Astrocyte of the spinal cord (primary cell): ENCODE data around the gene NRARP.

ENCODE experiments used
- DNase-seq: peaks from one replicate; pipeline ENCODE4 v3.0.0; 2011; ENCODE audit warnings: low read depth, low spot score
- H3K4me3 ChIP-seq: 2 replicates; pipeline ENCODE4 v1.5.1; 2011; ENCODE audit warnings: low read depth, mild to moderate bottlenecking, low read length, moderate library complexity
- in situ Hi-C: cut with HindIII; loops from 2 replicates; pipeline ENCODE4 v1.10.0; 2017; ENCODE audit warnings: low sequenced_read_pairs
- TF ChIP-seq, protein P1 (sequence below): IDR thresholded peaks from 2 replicates; pipeline ENCODE4 v1.5.1; 2012; ENCODE audit warnings: low read depth, mild to moderate bottlenecking, low read length, inconsistent platforms

NRARP gene

GRCh38 chr9:137304383-137305059 is 2.5 kb upstream of the NRARP start:
- in situ Hi-C loops = no loop called here
- no peak for DNase-seq
- TF ChIP-seq, protein P1, sequence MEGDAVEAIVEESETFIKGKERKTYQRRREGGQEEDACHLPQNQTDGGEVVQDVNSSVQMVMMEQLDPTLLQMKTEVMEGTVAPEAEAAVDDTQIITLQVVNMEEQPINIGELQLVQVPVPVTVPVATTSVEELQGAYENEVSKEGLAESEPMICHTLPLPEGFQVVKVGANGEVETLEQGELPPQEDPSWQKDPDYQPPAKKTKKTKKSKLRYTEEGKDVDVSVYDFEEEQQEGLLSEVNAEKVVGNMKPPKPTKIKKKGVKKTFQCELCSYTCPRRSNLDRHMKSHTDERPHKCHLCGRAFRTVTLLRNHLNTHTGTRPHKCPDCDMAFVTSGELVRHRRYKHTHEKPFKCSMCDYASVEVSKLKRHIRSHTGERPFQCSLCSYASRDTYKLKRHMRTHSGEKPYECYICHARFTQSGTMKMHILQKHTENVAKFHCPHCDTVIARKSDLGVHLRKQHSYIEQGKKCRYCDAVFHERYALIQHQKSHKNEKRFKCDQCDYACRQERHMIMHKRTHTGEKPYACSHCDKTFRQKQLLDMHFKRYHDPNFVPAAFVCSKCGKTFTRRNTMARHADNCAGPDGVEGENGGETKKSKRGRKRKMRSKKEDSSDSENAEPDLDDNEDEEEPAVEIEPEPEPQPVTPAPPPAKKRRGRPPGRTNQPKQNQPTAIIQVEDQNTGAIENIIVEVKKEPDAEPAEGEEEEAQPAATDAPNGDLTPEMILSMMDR = no peak
- H3K4me3 ChIP-seq = no peak overlapping the region

DNA sequence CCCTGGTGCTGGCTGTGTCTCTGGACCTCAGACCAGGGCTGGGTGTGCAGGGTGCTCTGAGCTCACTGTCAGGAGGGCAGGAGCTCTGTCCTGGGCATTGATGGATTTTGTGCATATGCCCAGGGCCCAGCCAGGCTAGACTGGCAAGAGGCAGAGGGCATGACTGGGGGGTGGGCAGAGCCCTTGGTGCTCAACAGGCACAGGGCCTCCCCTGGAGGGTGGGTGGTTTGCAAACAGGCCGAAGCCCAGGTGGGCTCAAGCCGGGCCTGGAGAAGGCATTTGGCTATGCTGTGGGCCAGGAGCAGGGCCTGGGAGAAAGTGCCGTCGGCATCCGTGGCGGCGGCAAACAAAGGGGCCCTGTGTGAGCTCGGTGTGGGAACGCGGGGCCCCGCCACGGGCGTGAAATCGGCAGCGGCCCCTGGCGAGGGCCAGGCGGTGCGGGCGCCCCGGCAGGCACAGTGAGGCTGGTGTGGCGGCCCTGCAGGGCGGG is 1.9 kb upstream of the NRARP start:
- no peak for DNase-seq
- in situ Hi-C loops = no loop called here
- TF ChIP-seq, protein P1 = no peak
- no peak overlapping the region for H3K4me3 ChIP-seq

DNA sequence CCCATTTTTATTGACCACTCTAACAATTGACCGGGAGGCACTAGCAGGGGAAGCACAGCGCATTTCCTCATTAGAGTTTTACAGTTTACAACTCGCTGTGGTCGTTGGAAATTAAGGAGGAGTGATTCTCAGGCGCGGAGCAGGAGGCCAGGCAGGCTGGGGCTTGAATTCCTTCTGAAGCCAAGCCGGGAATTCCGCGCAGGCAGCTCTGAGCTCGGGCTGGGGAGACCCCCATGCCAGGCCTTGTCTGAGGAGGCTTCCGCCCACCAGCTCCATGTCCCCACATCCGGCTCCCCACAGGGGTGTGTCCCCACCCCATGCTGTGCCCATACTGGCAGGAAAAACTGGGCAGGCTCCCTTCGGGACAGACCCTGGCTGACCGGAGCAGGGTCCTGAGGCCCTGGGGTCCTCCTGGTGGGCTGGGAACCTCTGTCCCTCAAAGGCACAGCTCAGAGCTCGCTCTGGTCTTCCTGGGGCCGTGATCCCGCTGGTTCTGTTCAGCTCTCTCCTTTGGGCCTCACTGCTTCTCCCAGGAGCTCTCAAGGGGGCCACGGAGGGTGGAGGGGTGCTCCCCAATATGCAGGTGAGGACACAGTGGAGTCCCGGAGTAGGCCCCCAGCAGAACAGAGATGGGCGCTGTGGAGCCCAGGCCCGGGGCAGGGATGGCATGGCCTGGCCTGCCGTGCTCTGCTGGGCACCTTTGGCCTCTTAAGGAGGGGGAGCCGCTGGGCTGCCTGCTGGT is 1.3 kb upstream of the NRARP start:
- TF ChIP-seq, protein P1 = no peak
- DNase-seq = no peak
- H3K4me3 ChIP-seq = no peak overlapping the region
- in situ Hi-C loops = no loop called here

DNA sequence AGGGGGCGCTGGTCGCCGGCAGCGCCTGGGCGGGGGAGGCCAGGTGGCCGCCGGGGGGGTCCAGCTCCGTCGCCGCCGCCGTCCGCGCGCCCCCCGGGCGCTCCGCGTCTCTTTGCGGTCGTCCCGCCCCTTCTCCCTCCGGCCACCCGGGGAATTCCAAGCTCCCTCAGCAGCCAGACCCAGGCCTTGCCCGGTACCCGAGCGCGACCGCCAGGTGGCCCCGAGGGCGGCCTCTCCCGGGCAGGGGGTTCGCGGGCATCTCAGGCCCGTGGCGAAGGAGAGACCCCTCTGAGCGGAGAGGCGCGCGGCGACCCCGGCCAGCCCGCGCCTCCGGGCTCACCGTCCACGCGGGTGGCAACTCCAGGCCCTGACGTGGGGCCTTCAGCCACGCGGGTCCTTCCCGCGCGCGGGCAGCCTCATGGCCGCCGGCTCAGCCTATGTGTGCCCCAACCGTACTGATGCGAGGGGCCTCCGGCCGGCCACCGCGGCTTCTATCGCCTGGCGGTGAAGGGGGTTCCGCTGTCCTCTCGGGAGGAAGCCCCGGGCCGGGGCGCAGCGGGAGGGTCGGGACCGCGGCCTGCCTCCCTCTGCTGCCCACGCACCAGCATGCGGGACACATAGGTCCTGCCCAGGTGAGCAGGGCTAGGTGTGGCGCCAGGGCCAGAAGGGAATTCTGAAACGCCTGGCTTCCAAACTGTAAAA is 529 bp upstream of the NRARP start:
- TF ChIP-seq, protein P1 = peak; percentile 56
- H3K4me3 ChIP-seq = peak overlapping the region; percentile 20
- in situ Hi-C loops = no loop called here
- peak; percentile 35 for DNase-seq

- TF ChIP-seq, protein P1 = peak; percentile 8
- DNase-seq = peak; percentile 57
- in situ Hi-C loops = no loop called here
- peak overlapping the region; percentile 37 for H3K4me3 ChIP-seq
These were observed 757 bp downstream of the NRARP start for GRCh38 chr9:137301081-137301947.
